K562 (cell line): ENCODE results near the gene CDKN1C. TPM values are rescaled to one million over a fixed set of nuclear protein-coding genes. Genes with fewer than 3 reads are reported as not detected.

ENCODE experiments used
- ATAC-seq: fragments of 200-7000 bp; cut with Tn5 transposase; 3 replicates; pipeline ENCODE4 v1.9.1; 2020; ENCODE audit warnings: moderate library complexity
- BruUV-seq: library from RNA; stranded (reverse); fragments of 400-500 nt; replicated peaks from 2 replicates; lab custom pipeline; 2021; lab: Mats Ljungman, UMichigan
- CTCF ChIA-PET: fragments of 300-600 bp; formaldehyde crosslinking; extraction: SDS; loops from one replicate; lab custom pipeline; 2021; ENCODE audit warnings: low intra/inter-chr PET ratio; lab: Yijun Ruan, JAX
- POLR2A ChIA-PET: fragments of 300-600, 350-650 bp; sonication (Branson Sonifier 250); formaldehyde crosslinking; extraction: SDS; loops from one replicate; lab custom pipeline; 2021; ENCODE audit warnings: antibody characterized with exemption, inconsistent platforms; lab: Yijun Ruan, JAX
- DNase-seq, 4 experiments: peaks; one replicate each; pipeline versions ENCODE4 v3.0.0 to v3.0.0-alpha.2; 2011 to 2018; ENCODE audit warnings: low spot score in 3 of 4, mixed read lengths in 3 of 4; ENCODE audit errors: extremely low read depth in 1 of 4
- FAIRE-seq: peaks from 2 replicates; lab custom pipeline; 2011; peaks lifted over from hg19 to GRCh38; lab: Jason Lieb, UNC
- H2AFZ ChIP-seq: 2 replicates; pipeline ENCODE4 v1.6.0; 2011; ENCODE audit warnings: low read depth, low read length, control low read depth, inconsistent platforms
- H3K27ac ChIP-seq: fragments of 200-600 bp; 3 replicates; pipeline ENCODE4 v1.8.0; 2011; ENCODE audit warnings: low read depth, mild to moderate bottlenecking, control low read depth, inconsistent platforms, low read length, moderate library complexity, mixed read lengths; ENCODE audit errors: extremely low read depth
- H3K27me3 ChIP-seq, 2 experiments: fragments of 300-600 bp in 1 of 2; 2 replicates in 1 of 2; 3 replicates in 1 of 2; pipeline versions ENCODE4 v1.6.0 to v1.8.0; 2011; ENCODE audit warnings: inconsistent platforms in 2 of 2, low read length in 2 of 2, mild to moderate bottlenecking in 1 of 2, mixed read lengths in 1 of 2, moderate library complexity in 1 of 2; ENCODE audit not compliant: control insufficient read depth in 2 of 2, insufficient read depth in 2 of 2
- H3K36me3 ChIP-seq: fragments of 300-600 bp; 3 replicates; pipeline ENCODE4 v1.8.0; 2011; ENCODE audit warnings: mild to moderate bottlenecking, low read length, inconsistent platforms; ENCODE audit not compliant: control insufficient read depth, insufficient read depth
- H3K4me1 ChIP-seq, 2 experiments: fragments of 200-600 bp in 1 of 2; replicated peaks in 1 of 2; 2 replicates in 1 of 2; 3 replicates in 1 of 2; pipeline versions ENCODE4 v1.5.1 to v1.8.0; 2011; ENCODE audit warnings: inconsistent platforms in 2 of 2, low read length in 2 of 2, mild to moderate bottlenecking in 1 of 2, mixed read lengths in 1 of 2, moderate library complexity in 1 of 2; ENCODE audit not compliant: control insufficient read depth in 2 of 2, insufficient read depth in 2 of 2
- H3K4me2 ChIP-seq: 2 replicates; pipeline ENCODE4 v1.6.1; 2011; ENCODE audit warnings: low read length, control low read depth, inconsistent platforms, mixed read lengths; ENCODE audit not compliant: insufficient read depth
- H3K4me3 ChIP-seq: fragments of 200-600 bp; sonication (generic), shearing (Covaris generic); 2 replicates; pipeline ENCODE4 v1.5.1; 2016; ENCODE audit warnings: control low read depth, inconsistent platforms
- H3K79me2 ChIP-seq: fragments of 200-600 bp; 3 replicates; pipeline ENCODE4 v1.8.0; 2011; ENCODE audit warnings: low read length, inconsistent platforms; ENCODE audit not compliant: control insufficient read depth, insufficient read depth
- H3K9ac ChIP-seq, 2 experiments: 2 replicates each; pipeline versions ENCODE4 v1.6.0 to v1.6.1; 2011; ENCODE audit warnings: low read depth in 2 of 2, low read length in 2 of 2, control low read depth in 1 of 2, inconsistent platforms in 1 of 2, mild to moderate bottlenecking in 1 of 2, mixed read lengths in 1 of 2; ENCODE audit not compliant: insufficient read depth in 1 of 2
- H3K9me1 ChIP-seq: one replicate; pipeline ENCODE4 v1.6.0; 2011; ENCODE audit warnings: inconsistent platforms, mild to moderate bottlenecking, low read length, moderate library complexity; ENCODE audit not compliant: control insufficient read depth, insufficient read depth
- H3K9me3 ChIP-seq: replicated peaks from 2 replicates; pipeline ENCODE4 v1.5.1; 2011; ENCODE audit warnings: low read depth, low read length, inconsistent platforms; ENCODE audit not compliant: control insufficient read depth, insufficient read depth
- H4K20me1 ChIP-seq: replicated peaks from 2 replicates; pipeline ENCODE4 v1.6.1; 2011; ENCODE audit warnings: low read length, inconsistent platforms, mixed read lengths; ENCODE audit not compliant: control insufficient read depth, insufficient read depth
- BHLHE40 ChIP-seq: IDR thresholded peaks from 2 replicates; pipeline ENCODE4 v1.6.1; 2011; ENCODE audit warnings: low read length, improper control_type of control experiment
- NRF1 ChIP-seq, 2 experiments: fragments of 450-650 bp; IDR thresholded peaks in 1 of 2; conservative IDR thresholded peaks in 1 of 2; 2 replicates each; pipeline ENCODE4 v1.6.1; 2014; ENCODE audit warnings: mild to moderate bottlenecking in 2 of 2
- PBX2 ChIP-seq, 2 experiments: IDR thresholded peaks in 1 of 2; conservative IDR thresholded peaks in 1 of 2; 2 replicates each; pipeline ENCODE4 v1.6.1; 2016; ENCODE audit warnings: low read depth in 2 of 2, mild to moderate bottlenecking in 1 of 2, missing compliant biosample characterization in 1 of 2, missing genetic modification characterization in 1 of 2, moderate library complexity in 1 of 2
- RB1 ChIP-seq: fragments of 450-650 bp; IDR thresholded peaks from 2 replicates; pipeline ENCODE4 v1.6.1; 2017; ENCODE audit warnings: low read depth, mild to moderate bottlenecking
- SRSF3 ChIP-seq: fragments of 200-400 bp; formaldehyde crosslinking; IDR thresholded peaks from 2 replicates; pipeline ENCODE4 v1.6.1; 2016; ENCODE audit warnings: mild to moderate bottlenecking, low read length, moderate library complexity; ENCODE audit not compliant: insufficient read depth
- ZKSCAN1 ChIP-seq: fragments of 150-350 bp; IDR thresholded peaks from 2 replicates; pipeline ENCODE4 v1.6.1; 2016; ENCODE audit warnings: low read depth, low read length
- ZNF121 ChIP-seq: sonication (generic); formaldehyde crosslinking; conservative IDR thresholded peaks from 2 replicates; pipeline ENCODE4 v1.8.0; 2022; ENCODE audit warnings: missing genetic modification reagents
- WGBS: fragments of 100-300 bp; shearing (Covaris generic); methylation state at CpG from one replicate; pipeline ENCODE4 v1.1.6; 2016; ENCODE audit warnings: low coverage, mixed read lengths; ENCODE audit not compliant: insufficient coverage; ENCODE audit errors: missing lambda C conversion rate; 5-methylcytosine and 5-hydroxymethylcytosine counted together
- in situ Hi-C: fragments of 300-500 bp; cut with MboI; formaldehyde crosslinking; loops from 4 replicates; pipeline ENCODE4 v1.15.0; 2018; ENCODE audit warnings: inconsistent platforms, mixed read lengths
- intact Hi-C: fragments of 100-400 bp; cut with micrococcal nuclease; formaldehyde crosslinking; loops from 2 replicates; pipeline ENCODE4 v1.14.2; 2022
- polyA plus RNA-seq, 8 experiments: library from polyadenylated mRNA; depleted of rRNA in 4 of 8; stranded (reverse) in 5 of 8; unstranded in 3 of 8; fragments of >200 nt; fragmentation: Nextera tagmentation in 2 of 8; fragmentation: Illumina TruSeq in 1 of 8; extraction: Ambion mirVana in 2 of 8; extraction: Trizol in 1 of 8; gene quantifications; 2 replicates each; pipeline versions ENCODE4 v1.2.1 to v1.2.3, GENCODE V29; 2011 to 2014; ENCODE audit warnings: inconsistent platforms in 1 of 8, missing spikeins in 1 of 8
- total RNA-seq, 7 experiments: library from RNA; depleted of rRNA in 6 of 7; stranded (reverse); fragments of >200 nt in 6 of 7; fragmentation: Illumina TruSeq in 2 of 7; extraction: Trizol in 2 of 7; gene quantifications; 2 replicates each; pipeline versions ENCODE4 v1.2.1 to v1.2.3, GENCODE V29; 2011 to 2021; ENCODE audit warnings: low replicate concordance in 1 of 7

The CDKN1C gene
- total and polyA plus RNA-seq, 9 of the 15 experiments (the other 6 are each of a cell fraction or from before 2014, with no cell fraction given): 2.8 to 21.1 (median 9.3) TPM

DNA sequence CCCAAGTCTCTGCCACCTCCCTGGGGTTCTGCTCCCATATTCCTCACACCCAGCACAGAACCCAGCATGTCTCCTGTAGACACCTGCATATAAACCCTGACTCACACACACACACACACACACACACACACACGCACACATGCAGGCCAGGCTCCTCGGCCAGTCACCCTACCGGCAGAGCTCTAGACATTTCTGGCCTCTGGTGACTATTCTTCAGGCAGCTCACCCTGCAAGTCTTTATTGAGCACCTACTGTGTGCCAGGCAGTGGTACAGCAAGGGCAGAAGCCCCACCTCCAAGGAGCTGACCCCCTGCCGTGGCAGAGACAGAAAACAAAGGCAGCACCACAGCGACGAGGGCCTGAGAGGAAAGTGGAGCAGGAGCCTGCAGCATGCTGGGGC is 50.3 kb downstream of the CDKN1C start:
- Histone ChIP-seq H4K20me1 (no peaks in the 10 kb centered on the region), H3K4me2 (no peak overlapping the region), H3K27ac (no peak overlapping the region), H3K9me1 (no peaks in the 10 kb centered on the region), H3K36me3 (no peaks in the 10 kb centered on the region), H3K27me3 (peaks cover 0 to 13% of the 10 kb centered on the region in 2 experiments; a peak in 1 of 5 replicates), H3K9ac (no peak overlapping the region), H3K79me2 (no peaks in the 10 kb centered on the region), H3K9me3 (no peaks in the 10 kb centered on the region), H2AFZ (no peak overlapping the region), H3K4me3 (no peak overlapping the region), H3K4me1 (peaks cover 10 to 82% of the 10 kb centered on the region in 2 experiments)
- intact Hi-C loops (no loop called here), in situ Hi-C loops (no loop called here)
- WGBS: 35% methylated on average over 6 of the region's 6 CpGs
- ChIA-PET POLR2A (interaction anchor here (0.7 kb wide), 1 partner anchor 27 kb away, joined by 3 read pairs; no protein-coding TSS in a partner anchor), CTCF (no interaction called here)
- BruUV-seq: no TSS peak
- no peak for FAIRE-seq
- ATAC-seq: no peak
- no peak for DNase-seq
- TF ChIP-seq SRSF3 (no peak), NRF1 (conservative IDR thresholded peaks at IDR 0.05 in 1 of 2, IDR thresholded peaks at IDR 0.05 in 1 of 2) (no peak), ZKSCAN1 (peak; percentile 59; the same call in 1 of the 2 replicates)

DNA sequence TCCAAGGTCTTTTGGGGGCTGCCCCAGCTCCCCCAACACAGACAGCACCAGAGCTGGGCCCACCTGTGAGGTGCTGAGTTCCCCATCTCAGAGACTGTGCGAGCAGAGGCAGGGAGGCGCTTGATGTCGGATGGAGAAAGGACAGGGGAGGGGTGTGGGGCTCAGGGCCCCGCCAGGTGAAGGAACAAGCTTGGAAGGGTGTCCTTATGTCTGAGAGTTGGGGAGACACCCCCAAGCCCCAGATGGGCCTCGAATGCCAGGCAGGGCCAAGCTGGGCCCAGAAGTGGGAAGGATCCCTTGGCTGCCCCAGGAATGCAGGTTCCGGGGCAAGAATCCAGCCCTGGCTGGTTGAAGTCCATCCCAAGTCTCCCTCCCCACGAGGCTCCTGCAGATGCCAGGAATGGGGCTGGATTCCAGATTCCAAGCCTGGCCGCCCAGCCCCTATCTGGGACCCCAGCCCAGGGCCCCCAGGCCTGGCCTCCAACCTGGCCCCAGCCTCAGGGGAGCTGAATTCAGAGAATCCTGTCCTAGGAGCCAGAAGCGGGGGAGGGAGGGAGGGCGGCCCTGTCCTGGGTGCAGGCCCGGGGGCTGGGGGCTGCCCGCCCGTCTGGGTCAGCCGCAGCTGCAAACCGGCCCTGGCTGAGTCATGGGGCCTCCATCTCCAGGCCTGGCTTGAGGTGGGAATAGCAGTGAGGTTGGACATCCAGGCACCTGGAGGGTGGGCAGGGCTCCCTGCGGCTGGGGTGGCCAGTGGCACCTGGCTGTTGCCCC is 50.9 kb downstream of the CDKN1C start:
- WGBS: 48% methylated on average over 8 of the region's 16 CpGs
- POLR2A ChIA-PET: interaction anchor here (0.6 to 0.7 kb wide), 2 partner anchors 9 to 26 kb away, joined by 3 read pairs; no protein-coding TSS in a partner anchor

More for the DNA sequence above, 50.9 kb downstream of the CDKN1C start:
- H3K36me3 ChIP-seq: no peaks in the 10 kb centered on the region
- no peak for TF ChIP-seq PBX2 (CRISPR knock-in tag; IDR thresholded peaks at IDR 0.05; ENCODE audit: low read depth)
- TF ChIP-seq PBX2 (tag; conservative IDR thresholded peaks at IDR 0.05; ENCODE audit: low read depth): no peak
- TF ChIP-seq ZNF121: no peak
- TF ChIP-seq BHLHE40: no peak
- TF ChIP-seq RB1: no peak
- in situ Hi-C loops (no loop called here), intact Hi-C loops (no loop called here)
- H3K9me3 ChIP-seq: no peaks in the 10 kb centered on the region
- ATAC-seq: no peak
- CTCF ChIA-PET: no interaction called here
- H3K9me1 ChIP-seq: no peaks in the 10 kb centered on the region
- no peak for DNase-seq
- H3K79me2 ChIP-seq: no peaks in the 10 kb centered on the region
- H3K4me2 ChIP-seq: no peak overlapping the region
- H3K27ac ChIP-seq: no peak overlapping the region
- peaks cover 0 to 13% of the 10 kb centered on the region in 2 experiments; a peak in 1 of 5 replicates for H3K27me3 ChIP-seq
- FAIRE-seq: no peak
- no peak overlapping the region for H3K4me3 ChIP-seq
- H3K4me1 ChIP-seq: peaks cover 10 to 81% of the 10 kb centered on the region in 2 experiments
- H3K9ac ChIP-seq: no peak overlapping the region; a peak in 1 of 4 replicates
- no peak overlapping the region for H2AFZ ChIP-seq
- H4K20me1 ChIP-seq: no peaks in the 10 kb centered on the region
- BruUV-seq: no TSS peak
